Endodermal cell (in vitro differentiated cells): ENCODE results near the gene GPX3. TPM values are rescaled to one million over a fixed set of nuclear protein-coding genes. Genes with fewer than 3 reads are reported as not detected.

Experiments
- DNase-seq: peaks from one replicate; pipeline ENCODE4 v3.0.0-alpha.2; 2017
- H3K27ac ChIP-seq: 2 replicates; pipeline ENCODE4 v1.5.1; 2013; ENCODE audit warnings: mild to moderate bottlenecking, low read depth, low read length, moderate library complexity
- H3K27me3 ChIP-seq: 2 replicates; pipeline ENCODE4 v1.6.1; 2013; ENCODE audit warnings: mild to moderate bottlenecking, low read length, moderate library complexity; ENCODE audit not compliant: insufficient read depth, control insufficient read depth, poor library complexity, severe bottlenecking
- H3K36me3 ChIP-seq: 2 replicates; pipeline ENCODE4 v1.7.0; 2013; ENCODE audit warnings: mild to moderate bottlenecking, low read length, moderate library complexity; ENCODE audit not compliant: control insufficient read depth, insufficient read depth
- H3K4me1 ChIP-seq: one replicate; pipeline ENCODE4 v1.7.0; 2013; ENCODE audit warnings: low read length; ENCODE audit not compliant: control insufficient read depth, insufficient read depth
- H3K4me3 ChIP-seq: 2 replicates; pipeline ENCODE4 v1.5.1; 2013; ENCODE audit warnings: mild to moderate bottlenecking, low read length, moderate library complexity
- H3K9ac ChIP-seq: 2 replicates; pipeline ENCODE4 v1.6.1; 2013; ENCODE audit warnings: mild to moderate bottlenecking, low read length, moderate library complexity; ENCODE audit not compliant: poor library complexity, severe bottlenecking; ENCODE audit errors: extremely low read depth
- H3K9me3 ChIP-seq: 2 replicates; pipeline ENCODE4 v1.6.1; 2013; ENCODE audit warnings: mild to moderate bottlenecking, low read length, moderate library complexity; ENCODE audit not compliant: control insufficient read depth
- H3K27ac Mint-ChIP-seq: 2 replicates; pipeline ENCODE4 v1.8.0; 2020; ENCODE audit warnings: mixed read lengths
- H3K27me3 Mint-ChIP-seq: 2 replicates; pipeline ENCODE4 v1.8.0; 2021; ENCODE audit warnings: mild to moderate bottlenecking, mixed read lengths; ENCODE audit not compliant: insufficient read depth
- H3K36me3 Mint-ChIP-seq: 2 replicates; pipeline ENCODE4 v1.8.0; 2020; ENCODE audit warnings: low read depth, mixed read lengths
- H3K4me1 Mint-ChIP-seq: 2 replicates; pipeline ENCODE4 v1.8.0; 2020; ENCODE audit warnings: mixed read lengths
- H3K4me3 Mint-ChIP-seq: 2 replicates; pipeline ENCODE4 v1.8.0; 2020; ENCODE audit warnings: mild to moderate bottlenecking, moderate library complexity, mixed read lengths
- H3K9me3 Mint-ChIP-seq: 2 replicates; pipeline ENCODE4 v1.8.0; 2020; ENCODE audit warnings: mild to moderate bottlenecking, mixed read lengths
- WGBS, 2 experiments: methylation state at CpG; one replicate each; pipeline versions ENCODE4 v1.1.5 to v1.1.7; 2013; ENCODE audit warnings: missing lambda C conversion rate in 2 of 2, mixed read lengths in 1 of 2; ENCODE audit not compliant: insufficient coverage in 1 of 2, insufficient read length in 1 of 2; 5-methylcytosine and 5-hydroxymethylcytosine counted together
- total RNA-seq, 2 donors: library from RNA; stranded (reverse); fragmentation: NEBNext Ultra II Directional in 1 of 2; extraction: Animal tissue kit (Norgen Biotek cat#: 25700) in 1 of 2; gene quantifications; 2 replicates in 1 of 2; 3 replicates in 1 of 2; pipeline ENCODE4 v1.2.1, GENCODE V29; 2021
- TF ChIP-seq, protein P1 (sequence below): fragments of 200-600 bp; sonication (generic); conservative IDR thresholded peaks from 2 replicates; pipeline ENCODE4 v1.5.0; 2021; ENCODE audit warnings: antibody characterized with exemption, mild to moderate bottlenecking

The GPX3 gene
- total RNA-seq, 2 donors from 2014 or later: 44.9 to 47.1 TPM

DNA sequence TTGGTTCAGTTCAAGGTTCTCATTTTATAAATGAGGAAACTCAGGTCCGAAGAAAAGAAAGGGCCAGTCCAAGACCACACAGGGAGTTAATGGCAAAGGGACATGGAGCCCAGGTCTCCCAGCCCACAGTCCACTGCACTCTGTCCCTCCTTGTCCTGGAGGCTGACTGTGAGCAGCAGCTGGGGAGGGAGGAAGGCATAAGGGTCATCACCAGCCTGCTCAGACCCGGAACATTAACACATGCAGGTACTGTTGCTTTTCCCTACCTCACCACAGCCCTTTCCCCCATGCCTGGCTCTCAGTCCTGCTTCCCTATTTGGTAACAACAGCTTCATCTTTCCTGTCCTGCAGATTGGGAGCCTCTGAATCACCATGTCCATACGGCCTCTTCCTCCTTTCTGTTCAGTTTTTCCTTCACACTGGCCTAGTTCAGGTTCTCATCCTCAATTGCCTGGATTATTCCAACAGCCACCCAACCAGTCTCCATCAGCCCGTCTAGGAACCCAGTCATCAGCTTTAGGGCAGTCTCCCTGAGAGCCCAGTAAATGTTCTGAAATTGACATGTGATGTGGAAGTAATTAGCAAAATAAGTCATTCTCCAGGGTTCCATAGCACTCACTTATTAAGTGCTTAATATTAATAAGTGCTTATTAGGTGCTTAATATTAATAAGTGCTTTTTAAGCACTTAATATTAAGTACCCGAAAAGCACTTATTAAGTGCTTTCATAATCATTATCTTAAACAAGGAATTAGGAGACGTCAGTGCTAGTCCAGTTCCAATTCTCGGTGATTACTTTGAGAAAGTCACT lies 4.3 kb downstream of the GPX3 start:
- H3K9me3 Mint-ChIP-seq: no peaks in the 10 kb centered on the region
- Histone ChIP-seq H3K27ac (no peak overlapping the region), H3K27me3 (no peaks in the 10 kb centered on the region), H3K36me3 (peaks cover 20% of the 10 kb centered on the region), H3K4me3 (no peak overlapping the region), H3K9me3 (no peaks in the 10 kb centered on the region), H3K4me1 (no peaks in the 10 kb centered on the region), H3K9ac (no peak overlapping the region)
- peaks cover 6% of the 10 kb centered on the region for H3K4me1 Mint-ChIP-seq
- no peak overlapping the region for H3K27ac Mint-ChIP-seq
- H3K27me3 Mint-ChIP-seq: peaks cover 10% of the 10 kb centered on the region
- 93 to 100% methylated on average over 6 to 7 of the region's 7 CpGs for WGBS, 2 experiments
- TF ChIP-seq, protein P1, sequence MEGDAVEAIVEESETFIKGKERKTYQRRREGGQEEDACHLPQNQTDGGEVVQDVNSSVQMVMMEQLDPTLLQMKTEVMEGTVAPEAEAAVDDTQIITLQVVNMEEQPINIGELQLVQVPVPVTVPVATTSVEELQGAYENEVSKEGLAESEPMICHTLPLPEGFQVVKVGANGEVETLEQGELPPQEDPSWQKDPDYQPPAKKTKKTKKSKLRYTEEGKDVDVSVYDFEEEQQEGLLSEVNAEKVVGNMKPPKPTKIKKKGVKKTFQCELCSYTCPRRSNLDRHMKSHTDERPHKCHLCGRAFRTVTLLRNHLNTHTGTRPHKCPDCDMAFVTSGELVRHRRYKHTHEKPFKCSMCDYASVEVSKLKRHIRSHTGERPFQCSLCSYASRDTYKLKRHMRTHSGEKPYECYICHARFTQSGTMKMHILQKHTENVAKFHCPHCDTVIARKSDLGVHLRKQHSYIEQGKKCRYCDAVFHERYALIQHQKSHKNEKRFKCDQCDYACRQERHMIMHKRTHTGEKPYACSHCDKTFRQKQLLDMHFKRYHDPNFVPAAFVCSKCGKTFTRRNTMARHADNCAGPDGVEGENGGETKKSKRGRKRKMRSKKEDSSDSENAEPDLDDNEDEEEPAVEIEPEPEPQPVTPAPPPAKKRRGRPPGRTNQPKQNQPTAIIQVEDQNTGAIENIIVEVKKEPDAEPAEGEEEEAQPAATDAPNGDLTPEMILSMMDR: no peak
- DNase-seq: no peak
- H3K36me3 Mint-ChIP-seq: peaks cover 35% of the 10 kb centered on the region
- no peak overlapping the region for H3K4me3 Mint-ChIP-seq

DNA sequence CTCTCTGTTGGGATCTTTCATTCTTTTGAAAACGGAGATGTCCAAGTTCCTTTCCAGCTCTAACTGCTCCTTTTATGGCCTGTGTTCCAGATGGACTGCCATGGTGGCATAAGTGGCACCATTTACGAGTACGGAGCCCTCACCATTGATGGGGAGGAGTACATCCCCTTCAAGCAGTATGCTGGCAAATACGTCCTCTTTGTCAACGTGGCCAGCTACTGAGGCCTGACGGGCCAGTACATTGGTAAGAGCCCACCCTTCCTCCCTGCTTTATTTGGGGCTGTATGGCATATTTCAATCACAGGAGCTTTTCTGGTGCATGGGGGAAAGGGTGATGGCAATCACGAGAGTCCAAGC lies 4.8 kb downstream of the GPX3 start:
- Mint-ChIP-seq H3K27ac (no peak overlapping the region), H3K4me3 (no peak overlapping the region), H3K9me3 (no peaks in the 10 kb centered on the region), H3K27me3 (peaks cover 10% of the 10 kb centered on the region), H3K36me3 (peaks cover 35% of the 10 kb centered on the region), H3K4me1 (peaks cover 6% of the 10 kb centered on the region)
- Histone ChIP-seq H3K36me3 (peaks cover 25% of the 10 kb centered on the region), H3K4me1 (no peaks in the 10 kb centered on the region), H3K27ac (no peak overlapping the region), H3K9me3 (no peaks in the 10 kb centered on the region), H3K4me3 (no peak overlapping the region), H3K27me3 (no peaks in the 10 kb centered on the region), H3K9ac (no peak overlapping the region)
- 92 to 96% methylated on average over 5 to 7 of the region's 7 CpGs for WGBS, 2 experiments
- TF ChIP-seq, protein P1: no peak
- DNase-seq: no peak

DNA sequence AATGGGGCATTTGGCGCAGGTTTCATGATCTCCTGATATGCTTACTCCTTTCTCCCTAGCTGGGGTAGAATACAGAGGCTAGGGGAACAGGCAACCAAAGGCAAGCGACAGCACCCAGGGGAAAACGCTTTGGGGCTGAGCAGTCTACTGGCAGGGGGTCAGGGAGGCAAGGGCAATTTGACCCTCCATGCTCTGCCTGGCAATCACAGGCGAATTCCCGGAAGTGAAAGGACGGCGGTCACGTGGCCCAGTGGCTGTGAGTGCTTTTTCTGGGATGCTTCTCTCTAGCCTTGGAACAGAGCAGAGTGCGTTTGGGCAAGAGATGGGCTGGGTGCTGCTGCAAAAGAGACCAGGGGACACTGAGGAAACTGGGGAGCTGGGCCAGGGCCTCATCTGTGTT lies 5.7 kb downstream of the GPX3 start:
- WGBS, 2 experiments: 93 to 94% methylated on average over 5 to 9 of the region's 9 CpGs
- TF ChIP-seq, protein P1: no peak

More for the DNA sequence above, 5.7 kb downstream of the GPX3 start:
- H3K9me3 ChIP-seq: no peaks in the 10 kb centered on the region
- DNase-seq: no peak
- Mint-ChIP-seq H3K27me3 (peaks cover 6% of the 10 kb centered on the region), H3K36me3 (peaks cover 42% of the 10 kb centered on the region), H3K27ac (no peak overlapping the region), H3K4me1 (peaks cover 2% of the 10 kb centered on the region), H3K4me3 (no peak overlapping the region), H3K9me3 (no peaks in the 10 kb centered on the region)
- peaks cover 26% of the 10 kb centered on the region for H3K36me3 ChIP-seq
- no peak overlapping the region for H3K4me3 ChIP-seq
- no peak overlapping the region for H3K9ac ChIP-seq
- H3K27ac ChIP-seq: no peak overlapping the region
- no peaks in the 10 kb centered on the region for H3K4me1 ChIP-seq
- no peaks in the 10 kb centered on the region for H3K27me3 ChIP-seq
